Brain microvascular endothelial cell (primary cell): ENCODE results near the gene MCM5.

Experiments used
- DNase-seq: peaks from one replicate; pipeline ENCODE4 v3.0.0-alpha.2; 2020
- H3K27ac ChIP-seq: fragments of 250-450 bp; sonication (Bioruptor Pico); 2 replicates; pipeline ENCODE4 v1.5.1; 2020; ENCODE audit warnings: mild to moderate bottlenecking, moderate library complexity
- H3K27me3 ChIP-seq: fragments of 250-450 bp; sonication (Bioruptor Pico); replicated peaks from 2 replicates; pipeline ENCODE4 v1.5.1; 2020; ENCODE audit warnings: mild to moderate bottlenecking
- H3K36me3 ChIP-seq: fragments of 250-450 bp; sonication (Bioruptor Pico); replicated peaks from 2 replicates; pipeline ENCODE4 v1.5.1; 2020; ENCODE audit warnings: mild to moderate bottlenecking
- H3K4me3 ChIP-seq: 2 replicates; pipeline ENCODE4 v1.5.1; 2011; ENCODE audit warnings: low read depth, mild to moderate bottlenecking, control low read depth, low read length, moderate library complexity
- CTCF ChIP-seq: IDR thresholded peaks from 2 replicates; pipeline ENCODE4 v1.5.1; 2011; ENCODE audit warnings: low read depth, mild to moderate bottlenecking, moderate library complexity, low read length, control low read depth, inconsistent platforms; ENCODE audit errors: missing control alignments
- in situ Hi-C: cut with HindIII; loops from 2 replicates; pipeline ENCODE4 v1.10.0; 2017; ENCODE audit warnings: low sequenced_read_pairs, low pct_ligation_motif_present

Gene MCM5

GRCh38 chr22:35460688-35461087 is 60.7 kb downstream of the MCM5 start:
- TF ChIP-seq CTCF = no peak
- DNase-seq = no peak
- in situ Hi-C loops = no loop called here
- H3K4me3 ChIP-seq = no peak overlapping the region
- H3K27me3 ChIP-seq = no peaks in the 10 kb centered on the region
- no peaks in the 10 kb centered on the region for H3K36me3 ChIP-seq
- no peak overlapping the region for H3K27ac ChIP-seq

GRCh38 chr22:35462498-35463230 is 62.7 kb downstream of the MCM5 start:
- in situ Hi-C loops = no loop called here
- no peaks in the 10 kb centered on the region for H3K27me3 ChIP-seq
- no peaks in the 10 kb centered on the region for H3K36me3 ChIP-seq
- H3K4me3 ChIP-seq = no peak overlapping the region
- no peak overlapping the region for H3K27ac ChIP-seq
- DNase-seq = no peak
- no peak for TF ChIP-seq CTCF

- Histone ChIP-seq H3K36me3 (no peaks in the 10 kb centered on the region), H3K4me3 (no peak overlapping the region), H3K27ac (no peak overlapping the region), H3K27me3 (no peaks in the 10 kb centered on the region)
- in situ Hi-C loops = no loop called here
- no peak for TF ChIP-seq CTCF
- no peak for DNase-seq
Measured at GRCh38 chr22:35463231-35463933, 63.4 kb downstream of the MCM5 start.

- Histone ChIP-seq H3K27ac (no peak overlapping the region), H3K27me3 (no peaks in the 10 kb centered on the region), H3K4me3 (no peak overlapping the region), H3K36me3 (no peaks in the 10 kb centered on the region)
- TF ChIP-seq CTCF = no peak
- in situ Hi-C loops = no loop called here
- DNase-seq = no peak
Measured at GRCh38 chr22:35464399-35464798, 64.5 kb downstream of the MCM5 start.

GRCh38 chr22:35465109-35465701 is 65.3 kb downstream of the MCM5 start:
- no peak for DNase-seq
- H3K4me3 ChIP-seq = no peak overlapping the region
- H3K36me3 ChIP-seq = no peaks in the 10 kb centered on the region
- in situ Hi-C loops = no loop called here
- no peaks in the 10 kb centered on the region for H3K27me3 ChIP-seq
- H3K27ac ChIP-seq = no peak overlapping the region
- no peak for TF ChIP-seq CTCF
